ENCODE measurements around the gene KLHL14. TPM values are rescaled to one million over a fixed set of nuclear protein-coding genes. Genes with fewer than 3 reads are reported as not detected.

Gene KLHL14
- total RNA-seq, 1 donor from 2014 or later: 46.5 TPM

DNA sequence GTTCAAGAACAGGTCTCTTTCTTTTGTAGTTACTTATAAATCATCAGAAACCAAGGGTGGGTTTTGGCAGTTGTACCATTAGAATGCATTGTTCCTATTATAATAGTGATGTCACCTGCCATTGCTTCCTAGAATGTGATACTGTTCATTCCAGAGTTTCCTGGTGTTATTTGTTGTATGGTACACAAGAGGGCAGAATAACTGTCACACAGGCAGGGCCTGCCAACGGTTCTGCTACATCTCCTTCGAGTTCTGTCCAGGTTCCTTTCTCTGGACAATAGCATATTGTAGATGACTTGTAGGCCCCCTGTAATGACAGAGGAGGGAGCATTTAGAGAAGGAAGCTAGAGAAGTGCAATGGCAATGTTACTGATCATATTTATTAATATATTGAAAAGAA is 98.3 kb downstream of the KLHL14 start:
- ATAC-seq (ENCODE audit: low read depth) (no peak), DNase-seq (no peak)
- Mint-ChIP-seq H3K4me3 (no peak overlapping the region), H3K27ac (no peak overlapping the region), H3K4me1 (peaks cover 2% of the 10 kb centered on the region), H3K36me3 (ENCODE audit: low read depth) (peaks cover 65% of the 10 kb centered on the region), H3K27me3 (no peaks in the 10 kb centered on the region), H3K9me3 (no peaks in the 10 kb centered on the region)
- ChIA-PET CTCF (interaction anchor here (0.7 kb wide), 1 partner anchor 256 kb away, joined by 3 read pairs; no protein-coding TSS in a partner anchor), POLR2A (no interaction called here)
- TF ChIP-seq, protein P1, sequence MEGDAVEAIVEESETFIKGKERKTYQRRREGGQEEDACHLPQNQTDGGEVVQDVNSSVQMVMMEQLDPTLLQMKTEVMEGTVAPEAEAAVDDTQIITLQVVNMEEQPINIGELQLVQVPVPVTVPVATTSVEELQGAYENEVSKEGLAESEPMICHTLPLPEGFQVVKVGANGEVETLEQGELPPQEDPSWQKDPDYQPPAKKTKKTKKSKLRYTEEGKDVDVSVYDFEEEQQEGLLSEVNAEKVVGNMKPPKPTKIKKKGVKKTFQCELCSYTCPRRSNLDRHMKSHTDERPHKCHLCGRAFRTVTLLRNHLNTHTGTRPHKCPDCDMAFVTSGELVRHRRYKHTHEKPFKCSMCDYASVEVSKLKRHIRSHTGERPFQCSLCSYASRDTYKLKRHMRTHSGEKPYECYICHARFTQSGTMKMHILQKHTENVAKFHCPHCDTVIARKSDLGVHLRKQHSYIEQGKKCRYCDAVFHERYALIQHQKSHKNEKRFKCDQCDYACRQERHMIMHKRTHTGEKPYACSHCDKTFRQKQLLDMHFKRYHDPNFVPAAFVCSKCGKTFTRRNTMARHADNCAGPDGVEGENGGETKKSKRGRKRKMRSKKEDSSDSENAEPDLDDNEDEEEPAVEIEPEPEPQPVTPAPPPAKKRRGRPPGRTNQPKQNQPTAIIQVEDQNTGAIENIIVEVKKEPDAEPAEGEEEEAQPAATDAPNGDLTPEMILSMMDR (IDR thresholded peaks at IDR 0.05): no peak
- intact Hi-C loops (cut with micrococcal nuclease): no loop called here

DNA sequence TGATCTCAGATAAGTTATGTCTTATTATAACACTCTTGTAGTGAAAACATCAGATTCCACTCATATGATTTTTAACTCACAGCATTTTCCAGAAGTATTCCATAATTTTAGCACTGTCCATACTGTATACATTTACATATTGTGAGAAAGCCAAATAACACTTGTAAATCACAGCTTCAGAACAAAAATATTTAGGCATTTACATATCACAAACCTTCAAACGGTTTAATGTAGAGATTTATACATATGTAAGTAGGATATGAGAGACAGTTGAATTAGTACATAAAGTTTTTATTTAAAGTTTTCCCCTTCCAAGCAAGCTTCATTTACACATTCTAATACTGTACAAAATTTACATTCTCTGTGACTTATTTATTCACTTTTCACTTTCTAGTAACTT is 100.4 kb downstream of the KLHL14 start:
- Mint-ChIP-seq H3K36me3 (ENCODE audit: low read depth) (peaks cover 53% of the 10 kb centered on the region), H3K9me3 (no peaks in the 10 kb centered on the region), H3K27me3 (no peaks in the 10 kb centered on the region), H3K4me1 (peaks cover 2% of the 10 kb centered on the region), H3K4me3 (no peak overlapping the region), H3K27ac (no peak overlapping the region)
- DNase-seq (no peak), ATAC-seq (ENCODE audit: low read depth) (no peak)
- POLR2A ChIA-PET: no interaction called here
- CTCF ChIA-PET: no interaction called here
- TF ChIP-seq, protein P1 (IDR thresholded peaks at IDR 0.05): no peak
- intact Hi-C loops (cut with micrococcal nuclease): no loop called here

DNA sequence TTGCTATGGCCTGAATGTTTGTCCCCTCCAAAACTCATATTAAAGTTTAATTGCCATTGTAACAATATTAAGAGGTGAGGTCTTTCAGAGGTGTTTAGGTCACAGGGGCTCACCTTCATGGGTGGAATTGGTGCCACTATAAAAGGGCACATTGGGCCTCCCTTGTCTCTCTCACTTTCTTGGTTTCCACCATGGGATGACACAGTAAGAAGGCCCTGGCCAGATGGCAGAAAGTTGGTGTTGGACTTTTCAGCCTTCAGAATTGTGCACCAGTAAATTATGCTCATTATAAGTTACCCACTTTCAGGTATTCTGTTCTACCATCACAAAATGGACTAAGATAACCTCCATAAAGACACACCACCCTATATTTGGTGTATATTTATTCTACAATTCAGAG is 102.1 kb downstream of the KLHL14 start:
- H3K27ac Mint-ChIP-seq: no peak overlapping the region
- peaks cover 2% of the 10 kb centered on the region for H3K4me1 Mint-ChIP-seq
- H3K9me3 Mint-ChIP-seq: no peaks in the 10 kb centered on the region
- ATAC-seq (ENCODE audit: low read depth) (no peak), DNase-seq (no peak)
- POLR2A ChIA-PET: no interaction called here
- TF ChIP-seq, protein P1 (IDR thresholded peaks at IDR 0.05): no peak
- no peak overlapping the region for H3K4me3 Mint-ChIP-seq
- peaks cover 37% of the 10 kb centered on the region for H3K36me3 Mint-ChIP-seq (ENCODE audit: low read depth)
- no peaks in the 10 kb centered on the region for H3K27me3 Mint-ChIP-seq
- intact Hi-C loops (cut with micrococcal nuclease): no loop called here
- CTCF ChIA-PET: no interaction called here

DNA sequence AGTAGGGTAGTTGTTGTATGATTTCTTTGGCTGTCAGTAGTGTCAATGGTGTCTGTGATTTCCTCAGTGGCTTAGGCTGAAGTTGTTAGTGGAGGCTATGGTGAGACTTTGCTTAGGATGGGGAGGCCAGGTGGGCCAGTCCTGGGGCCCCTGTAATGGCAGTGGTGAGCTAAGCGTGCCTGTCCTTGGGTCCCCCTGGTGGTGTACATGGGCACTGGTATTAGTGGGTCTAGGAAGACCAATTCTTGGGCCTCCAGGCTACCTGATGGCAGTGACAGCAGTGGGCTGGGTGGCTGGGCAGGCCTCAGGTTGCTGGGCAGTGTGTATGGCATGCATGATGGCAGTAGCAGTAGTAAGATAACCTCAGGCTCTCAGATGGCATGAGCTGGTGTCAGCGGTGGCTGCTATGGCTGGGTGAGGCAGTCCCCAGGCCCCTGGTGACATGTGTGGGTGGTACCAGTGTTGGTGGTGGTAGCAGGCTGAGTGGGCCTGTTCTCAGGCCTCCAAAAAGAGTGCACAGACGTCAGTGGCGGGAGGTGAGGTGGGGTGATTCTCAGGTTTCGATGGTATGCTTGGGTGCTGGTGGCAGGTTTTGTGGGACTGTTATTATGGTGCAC is 103.2 kb downstream of the KLHL14 start:
- ChIA-PET CTCF (no interaction called here), POLR2A (no interaction called here)
- Mint-ChIP-seq H3K4me1 (no peaks in the 10 kb centered on the region), H3K27ac (no peak overlapping the region), H3K9me3 (no peaks in the 10 kb centered on the region), H3K4me3 (no peak overlapping the region), H3K36me3 (ENCODE audit: low read depth) (peaks cover 29% of the 10 kb centered on the region), H3K27me3 (no peaks in the 10 kb centered on the region)
- intact Hi-C loops (cut with micrococcal nuclease): no loop called here
- TF ChIP-seq, protein P1 (IDR thresholded peaks at IDR 0.05): no peak
- DNase-seq: no peak
- peak; percentile 40 for ATAC-seq (ENCODE audit: low read depth)

DNA sequence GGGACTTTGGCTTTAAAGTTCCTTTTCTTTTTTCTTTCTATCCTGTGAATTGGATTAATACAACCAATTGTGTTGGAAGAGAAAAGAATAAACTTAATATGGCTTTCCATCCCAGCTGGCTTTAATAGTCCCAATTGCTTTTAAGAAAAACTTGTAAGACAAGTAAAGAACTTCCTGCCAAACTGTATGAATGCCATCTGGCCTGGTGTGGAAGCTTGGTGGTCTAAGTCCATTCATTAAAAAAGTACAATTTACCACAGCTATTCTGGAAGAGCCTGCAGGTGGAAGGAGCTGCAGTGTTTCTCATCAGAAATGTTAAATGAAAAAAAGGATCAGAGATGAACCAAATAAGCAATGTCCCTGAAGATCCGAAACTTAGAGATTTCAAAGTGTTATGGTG is 103.9 kb downstream of the KLHL14 start:
- no peak for DNase-seq
- no peak overlapping the region for H3K27ac Mint-ChIP-seq
- peaks cover 22% of the 10 kb centered on the region for H3K36me3 Mint-ChIP-seq (ENCODE audit: low read depth)
- ATAC-seq (ENCODE audit: low read depth): no peak
- intact Hi-C loops (cut with micrococcal nuclease): no loop called here
- no peaks in the 10 kb centered on the region for H3K4me1 Mint-ChIP-seq
- CTCF ChIA-PET: interaction anchor here (1.4 kb wide), 1 partner anchor 46 kb away, joined by 3 read pairs; no protein-coding TSS in a partner anchor
- H3K27me3 Mint-ChIP-seq: peaks cover under 1% of the 10 kb centered on the region
- no peaks in the 10 kb centered on the region for H3K9me3 Mint-ChIP-seq
- POLR2A ChIA-PET: no interaction called here
- TF ChIP-seq, protein P1 (IDR thresholded peaks at IDR 0.05): no peak
- no peak overlapping the region for H3K4me3 Mint-ChIP-seq
